ENCODE data around the gene SERP2. TPM values are rescaled to one million over a fixed set of nuclear protein-coding genes. Genes with fewer than 3 reads are reported as not detected.
A peak's percentile ranks its signal among the peaks of the same experiment; 100 is the strongest.

SERP2 gene
- total RNA-seq, 1 donor, result 5.8 TPM

GRCh38 chr13:44346534-44346933, 27.1 kb upstream of the SERP2 start:
- Histone ChIP-seq H3K27me3 (ENCODE audit: insufficient read depth, low read length) (no peaks in the 10 kb centered on the region), H3K79me2 (ENCODE audit: insufficient read depth, low read length) (no peaks in the 10 kb centered on the region), H2AFZ (ENCODE audit: low read length) (no peak overlapping the region), H3K9me3 (ENCODE audit: low read depth, low read length) (no peaks in the 10 kb centered on the region), H3K27ac (ENCODE audit: low read depth, low read length) (no peak overlapping the region), H3K4me2 (ENCODE audit: insufficient read depth, low read length) (no peak overlapping the region), H3K36me3 (ENCODE audit: insufficient read depth, low read length) (no peaks in the 10 kb centered on the region), H4K20me1 (ENCODE audit: insufficient read depth, low read length) (no peaks in the 10 kb centered on the region), H3K4me1 (ENCODE audit: insufficient read depth, low read length) (no peaks in the 10 kb centered on the region), H3K4me3 (ENCODE audit: insufficient read depth, low read length) (no peak overlapping the region)
- no peak for TF ChIP-seq CTCF (IDR thresholded peaks at IDR 0.05; ENCODE audit: extremely low read depth, low read depth, low read length)
- no peak for DNase-seq (ENCODE audit: insufficient read length, low spot score, missing footprints)

GRCh38 chr13:44347301-44347700, 26.3 kb upstream of the SERP2 start:
- no peaks in the 10 kb centered on the region for H3K79me2 ChIP-seq (ENCODE audit: insufficient read depth, low read length)
- no peaks in the 10 kb centered on the region for H3K36me3 ChIP-seq (ENCODE audit: insufficient read depth, low read length)
- no peak overlapping the region for H2AFZ ChIP-seq (ENCODE audit: low read length)
- H3K27ac ChIP-seq (ENCODE audit: low read depth, low read length), result no peak overlapping the region
- no peak overlapping the region for H3K4me2 ChIP-seq (ENCODE audit: insufficient read depth, low read length)
- no peaks in the 10 kb centered on the region for H3K4me1 ChIP-seq (ENCODE audit: insufficient read depth, low read length)
- DNase-seq (ENCODE audit: insufficient read length, low spot score, missing footprints), result no peak
- H3K9me3 ChIP-seq (ENCODE audit: low read depth, low read length), result no peaks in the 10 kb centered on the region
- no peaks in the 10 kb centered on the region for H3K27me3 ChIP-seq (ENCODE audit: insufficient read depth, low read length)
- no peak for TF ChIP-seq CTCF (IDR thresholded peaks at IDR 0.05; ENCODE audit: extremely low read depth, low read depth, low read length)
- H3K4me3 ChIP-seq (ENCODE audit: insufficient read depth, low read length), result no peak overlapping the region
- H4K20me1 ChIP-seq (ENCODE audit: insufficient read depth, low read length), result no peaks in the 10 kb centered on the region

GRCh38 chr13:44347949-44348348, 25.7 kb upstream of the SERP2 start:
- Histone ChIP-seq H3K36me3 (ENCODE audit: insufficient read depth, low read length) (no peaks in the 10 kb centered on the region), H3K27me3 (ENCODE audit: insufficient read depth, low read length) (no peaks in the 10 kb centered on the region), H3K4me2 (ENCODE audit: insufficient read depth, low read length) (no peak overlapping the region), H2AFZ (ENCODE audit: low read length) (no peak overlapping the region), H3K27ac (ENCODE audit: low read depth, low read length) (no peak overlapping the region), H3K9me3 (ENCODE audit: low read depth, low read length) (no peaks in the 10 kb centered on the region), H3K4me1 (ENCODE audit: insufficient read depth, low read length) (no peaks in the 10 kb centered on the region), H3K79me2 (ENCODE audit: insufficient read depth, low read length) (no peaks in the 10 kb centered on the region), H4K20me1 (ENCODE audit: insufficient read depth, low read length) (no peaks in the 10 kb centered on the region), H3K4me3 (ENCODE audit: insufficient read depth, low read length) (no peak overlapping the region)
- TF ChIP-seq CTCF (IDR thresholded peaks at IDR 0.05; ENCODE audit: extremely low read depth, low read depth, low read length), result no peak
- peak; percentile 17 for DNase-seq (ENCODE audit: insufficient read length, low spot score, missing footprints)

- no peaks in the 10 kb centered on the region for H3K27me3 ChIP-seq (ENCODE audit: insufficient read depth, low read length)
- H3K79me2 ChIP-seq (ENCODE audit: insufficient read depth, low read length), result no peaks in the 10 kb centered on the region
- no peak overlapping the region for H3K4me2 ChIP-seq (ENCODE audit: insufficient read depth, low read length)
- H3K36me3 ChIP-seq (ENCODE audit: insufficient read depth, low read length), result no peaks in the 10 kb centered on the region
- H3K27ac ChIP-seq (ENCODE audit: low read depth, low read length), result no peak overlapping the region
- no peak overlapping the region for H2AFZ ChIP-seq (ENCODE audit: low read length)
- TF ChIP-seq CTCF (IDR thresholded peaks at IDR 0.05; ENCODE audit: extremely low read depth, low read depth, low read length), result no peak
- no peak overlapping the region for H3K4me3 ChIP-seq (ENCODE audit: insufficient read depth, low read length)
- H3K4me1 ChIP-seq (ENCODE audit: insufficient read depth, low read length), result no peaks in the 10 kb centered on the region
- H3K9me3 ChIP-seq (ENCODE audit: low read depth, low read length), result no peaks in the 10 kb centered on the region
- no peak for DNase-seq (ENCODE audit: insufficient read length, low spot score, missing footprints)
- no peaks in the 10 kb centered on the region for H4K20me1 ChIP-seq (ENCODE audit: insufficient read depth, low read length)
These were observed 22.7 kb upstream of the SERP2 start for GRCh38 chr13:44350775-44351504.
